ENCODE data around the gene BRIX1.
"Not testable (repeated sequence)": the region's sequence is repeated elsewhere in the genome, so short reads cannot be mapped to it uniquely, and the experiment has no call there.

Gene BRIX1

GRCh38 chr5:34959323-34959722 lies 43.8 kb downstream of the BRIX1 start:
- DNase-seq (ENCODE audit: low read depth, low spot score), result no peak

- DNase-seq (ENCODE audit: low read depth, low spot score), result no peak
These were observed 52.0 kb downstream of the BRIX1 start for GRCh38 chr5:34967540-34967939.

GRCh38 chr5:34968258-34968657 lies 52.7 kb downstream of the BRIX1 start:
- no peak for DNase-seq (ENCODE audit: low read depth, low spot score)

GRCh38 chr5:34970552-34970951 lies 55.0 kb downstream of the BRIX1 start:
- DNase-seq (ENCODE audit: low read depth, low spot score), result no peak

- not testable (repeated sequence) for DNase-seq (ENCODE audit: low read depth, low spot score)
These were observed 56.1 kb downstream of the BRIX1 start for GRCh38 chr5:34971655-34972054.
